HFF-Myc (cell line): ENCODE results near the gene DNAH14.

Experiments
- DNase-seq: peaks from one replicate; pipeline ENCODE4 v3.0.0-alpha.2; 2011; ENCODE audit warnings: low read depth; ENCODE audit errors: extremely low read depth
- H3K4me3 ChIP-seq: replicated peaks from 2 replicates; pipeline ENCODE4 v1.5.1; 2011; ENCODE audit warnings: low read depth, mild to moderate bottlenecking, control low read depth, low read length
- CTCF ChIP-seq: IDR thresholded peaks from 2 replicates; pipeline ENCODE4 v1.5.1; 2012; ENCODE audit warnings: mild to moderate bottlenecking, low read depth, low read length, control low read depth; ENCODE audit errors: missing control alignments

The DNAH14 gene

DNA sequence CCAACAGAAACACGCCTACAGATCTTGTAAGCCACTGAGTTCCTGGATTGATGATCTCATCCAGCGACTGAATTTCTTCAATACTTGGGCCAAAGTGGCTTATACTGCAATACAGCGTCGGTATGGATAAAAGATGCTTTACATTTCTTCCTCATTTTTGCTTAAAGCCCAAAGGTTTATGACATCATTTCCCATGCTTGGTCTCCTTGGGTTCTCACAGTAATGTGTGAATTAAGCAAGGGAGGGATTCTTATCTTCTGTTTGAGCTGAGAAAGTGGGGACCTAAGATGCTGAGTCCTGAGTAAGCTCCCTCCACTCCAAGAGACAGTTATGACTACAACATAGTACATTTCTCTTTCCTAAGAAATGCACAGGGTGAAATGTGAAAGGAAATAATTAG, 458.9 kb downstream of the DNAH14 start:
- no peak for TF ChIP-seq CTCF
- H3K4me3 ChIP-seq, result no peak overlapping the region
- DNase-seq, result no peak

GRCh38 chr1:225389843-225390242, 460.4 kb downstream of the DNAH14 start:
- TF ChIP-seq CTCF, result no peak
- H3K4me3 ChIP-seq, result no peak overlapping the region
- DNase-seq, result no peak

- no peak for TF ChIP-seq CTCF
These were observed 466.9 kb downstream of the DNAH14 start for GRCh38 chr1:225396357-225396756.

GRCh38 chr1:225400968-225401367, 471.5 kb downstream of the DNAH14 start:
- H3K4me3 ChIP-seq, result no peak overlapping the region
- no peak for TF ChIP-seq CTCF
- DNase-seq, result no peak

More at GRCh38 chr1:225396357-225396756, 466.9 kb downstream of the DNAH14 start:
- H3K4me3 ChIP-seq, result no peak overlapping the region
- no peak for DNase-seq

- H3K4me3 ChIP-seq, result no peak overlapping the region
- no peak for TF ChIP-seq CTCF
- DNase-seq, result no peak
These were observed 477.7 kb downstream of the DNAH14 start for GRCh38 chr1:225406976-225407725.

- no peak for DNase-seq
- H3K4me3 ChIP-seq, result no peak overlapping the region
- no peak for TF ChIP-seq CTCF
These were observed 478.3 kb downstream of the DNAH14 start for GRCh38 chr1:225407755-225408154.

- TF ChIP-seq CTCF, result no peak
- no peak for DNase-seq
- H3K4me3 ChIP-seq, result no peak overlapping the region
These were observed 478.8 kb downstream of the DNAH14 start for GRCh38 chr1:225408249-225408648.
